ENCODE measurements around the gene RNF217.

RNF217 gene

DNA sequence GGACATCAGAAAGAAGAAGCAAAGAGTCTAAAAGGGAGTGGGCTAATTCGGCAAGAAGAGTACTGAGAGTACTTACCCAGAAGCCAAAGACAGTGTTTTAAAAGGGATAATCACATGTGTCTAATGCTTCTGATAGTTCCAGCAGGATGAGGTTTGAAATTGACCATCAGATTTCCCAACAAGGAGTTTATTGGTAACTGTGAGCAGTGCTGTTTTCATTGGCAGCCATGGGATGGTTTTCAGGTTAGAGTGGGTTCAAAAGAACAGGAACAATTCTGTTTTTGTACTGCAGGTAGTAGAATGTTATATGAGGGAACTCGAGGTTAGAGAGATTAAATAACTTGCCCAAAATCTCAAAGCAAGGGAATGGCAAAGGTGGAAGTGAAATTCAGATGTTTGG, 8.5 kb downstream of the RNF217 start:
- H3K4me1 ChIP-seq, result no peaks in the 10 kb centered on the region
- H3K27me3 ChIP-seq, result no peaks in the 10 kb centered on the region
- TF ChIP-seq, protein P1, sequence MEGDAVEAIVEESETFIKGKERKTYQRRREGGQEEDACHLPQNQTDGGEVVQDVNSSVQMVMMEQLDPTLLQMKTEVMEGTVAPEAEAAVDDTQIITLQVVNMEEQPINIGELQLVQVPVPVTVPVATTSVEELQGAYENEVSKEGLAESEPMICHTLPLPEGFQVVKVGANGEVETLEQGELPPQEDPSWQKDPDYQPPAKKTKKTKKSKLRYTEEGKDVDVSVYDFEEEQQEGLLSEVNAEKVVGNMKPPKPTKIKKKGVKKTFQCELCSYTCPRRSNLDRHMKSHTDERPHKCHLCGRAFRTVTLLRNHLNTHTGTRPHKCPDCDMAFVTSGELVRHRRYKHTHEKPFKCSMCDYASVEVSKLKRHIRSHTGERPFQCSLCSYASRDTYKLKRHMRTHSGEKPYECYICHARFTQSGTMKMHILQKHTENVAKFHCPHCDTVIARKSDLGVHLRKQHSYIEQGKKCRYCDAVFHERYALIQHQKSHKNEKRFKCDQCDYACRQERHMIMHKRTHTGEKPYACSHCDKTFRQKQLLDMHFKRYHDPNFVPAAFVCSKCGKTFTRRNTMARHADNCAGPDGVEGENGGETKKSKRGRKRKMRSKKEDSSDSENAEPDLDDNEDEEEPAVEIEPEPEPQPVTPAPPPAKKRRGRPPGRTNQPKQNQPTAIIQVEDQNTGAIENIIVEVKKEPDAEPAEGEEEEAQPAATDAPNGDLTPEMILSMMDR (IDR thresholded peaks at IDR 0.05; ENCODE audit: low read depth, low read length), result no peak
- H3K36me3 ChIP-seq, result no peaks in the 10 kb centered on the region; the same call in 1 of the 2 replicates
- DNase-seq, result no peak
- H3K9me3 ChIP-seq, result no peaks in the 10 kb centered on the region
- H3K4me3 ChIP-seq (ENCODE audit: low read depth, low read length), result no peak overlapping the region

- TF ChIP-seq, protein P1 (IDR thresholded peaks at IDR 0.05; ENCODE audit: low read depth, low read length), result no peak
These were observed 11.5 kb downstream of the RNF217 start for GRCh38 chr6:124973780-124974179.

DNA sequence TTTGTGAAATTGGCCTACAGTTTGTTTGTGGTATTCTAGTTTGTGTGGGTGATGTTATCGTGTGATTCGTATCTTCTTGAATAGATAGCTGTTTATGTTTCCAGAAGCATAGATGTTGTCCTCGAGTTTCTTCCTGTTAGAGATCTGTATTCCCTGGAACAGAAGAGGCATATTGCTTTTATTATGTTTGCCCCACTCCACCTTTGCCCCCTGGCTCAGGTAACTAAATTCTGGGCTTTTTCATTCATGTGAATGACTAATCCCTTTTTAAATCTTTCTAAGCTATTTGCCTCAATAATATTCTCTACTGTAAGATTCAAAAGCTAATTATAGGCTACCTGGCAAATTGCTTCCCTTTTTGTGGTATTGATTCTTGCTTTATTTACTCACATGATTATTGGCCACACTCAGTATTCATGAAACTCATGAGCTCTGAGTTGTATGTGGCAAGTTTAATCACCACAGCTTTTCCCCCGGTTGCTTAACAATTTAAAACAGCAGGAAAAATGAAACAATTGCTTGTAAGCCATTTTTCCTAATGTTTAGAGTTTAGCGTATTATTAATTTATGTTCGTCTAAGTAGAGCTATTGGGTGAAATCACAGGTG, 12.6 kb downstream of the RNF217 start:
- Histone ChIP-seq H3K36me3 (no peaks in the 10 kb centered on the region; the same call in 1 of the 2 replicates), H3K9me3 (no peaks in the 10 kb centered on the region), H3K4me3 (ENCODE audit: low read depth, low read length) (no peak overlapping the region), H3K27me3 (no peaks in the 10 kb centered on the region), H3K4me1 (no peaks in the 10 kb centered on the region)
- TF ChIP-seq, protein P1 (IDR thresholded peaks at IDR 0.05; ENCODE audit: low read depth, low read length), result no peak
- no peak for DNase-seq

More at GRCh38 chr6:124973780-124974179, 11.5 kb downstream of the RNF217 start:
- DNase-seq, result no peak
- no peaks in the 10 kb centered on the region for H3K27me3 ChIP-seq
- no peak overlapping the region for H3K4me3 ChIP-seq (ENCODE audit: low read depth, low read length)
- no peaks in the 10 kb centered on the region for H3K9me3 ChIP-seq
- H3K36me3 ChIP-seq, result no peaks in the 10 kb centered on the region; the same call in 1 of the 2 replicates
- H3K4me1 ChIP-seq, result no peaks in the 10 kb centered on the region

GRCh38 chr6:124977067-124977908, 15.1 kb downstream of the RNF217 start:
- no peak overlapping the region for H3K4me3 ChIP-seq (ENCODE audit: low read depth, low read length)
- H3K27me3 ChIP-seq, result no peaks in the 10 kb centered on the region
- no peaks in the 10 kb centered on the region for H3K9me3 ChIP-seq
- H3K4me1 ChIP-seq, result no peaks in the 10 kb centered on the region
- no peak for DNase-seq
- H3K36me3 ChIP-seq, result no peaks in the 10 kb centered on the region; the same call in 1 of the 2 replicates
- TF ChIP-seq, protein P1 (IDR thresholded peaks at IDR 0.05; ENCODE audit: low read depth, low read length), result no peak

DNA sequence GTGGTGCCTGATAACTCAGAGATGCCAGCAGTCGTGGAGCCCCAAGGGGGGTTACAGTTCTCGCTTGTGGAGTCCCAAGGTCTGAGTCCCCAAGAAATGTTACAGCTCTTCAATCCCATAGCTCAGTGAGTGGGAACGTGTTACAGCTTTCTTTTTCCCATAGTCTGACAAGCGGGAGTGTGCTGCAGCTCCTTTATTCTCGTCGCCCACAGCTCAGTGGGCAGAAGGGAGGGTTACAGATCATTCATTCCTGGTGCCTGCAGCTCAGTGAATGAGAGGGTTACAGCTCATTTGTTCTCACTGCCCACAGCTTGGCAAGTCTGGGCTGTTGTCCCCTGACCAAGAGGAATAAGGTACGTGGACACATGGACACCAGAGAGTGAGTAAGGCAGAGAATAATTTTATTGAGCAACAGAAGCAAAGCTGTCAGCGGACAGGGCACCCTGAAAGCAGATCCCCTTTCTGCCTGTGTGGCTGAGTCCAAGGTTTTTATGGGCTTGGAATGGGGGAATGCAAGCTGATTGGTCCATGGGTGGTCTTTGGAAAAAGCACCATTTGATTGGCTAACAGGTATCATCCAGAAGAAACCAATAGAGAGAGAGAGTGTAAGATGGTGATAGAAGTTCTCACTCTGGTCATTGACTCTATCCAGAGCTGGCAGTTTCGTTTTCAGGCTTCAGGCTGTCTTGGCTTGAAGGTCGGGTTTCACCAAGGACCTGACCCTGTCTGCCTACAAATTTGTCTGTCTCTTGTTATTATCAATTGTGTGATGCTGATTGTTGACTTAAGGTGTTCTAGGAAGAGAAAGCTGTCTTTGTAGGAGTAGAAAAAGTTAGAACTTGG, 16.4 kb downstream of the RNF217 start:
- Histone ChIP-seq H3K27me3 (no peaks in the 10 kb centered on the region), H3K36me3 (no peaks in the 10 kb centered on the region; the same call in 1 of the 2 replicates), H3K9me3 (no peaks in the 10 kb centered on the region), H3K4me3 (ENCODE audit: low read depth, low read length) (no peak overlapping the region), H3K4me1 (no peaks in the 10 kb centered on the region)
- no peak for DNase-seq
- TF ChIP-seq, protein P1 (IDR thresholded peaks at IDR 0.05; ENCODE audit: low read depth, low read length), result no peak
